ENCODE measurements around the gene NTRK2.

GRCh38 chr9:84742261-84742660, 72.7 kb downstream of the NTRK2 start:
- TF ChIP-seq CTCF (IDR thresholded peaks at IDR 0.05) (no peak), POLR2A (IDR thresholded peaks at IDR 0.05) (no peak)
